ENCODE data around the gene ARHGEF4.

ARHGEF4 gene

DNA sequence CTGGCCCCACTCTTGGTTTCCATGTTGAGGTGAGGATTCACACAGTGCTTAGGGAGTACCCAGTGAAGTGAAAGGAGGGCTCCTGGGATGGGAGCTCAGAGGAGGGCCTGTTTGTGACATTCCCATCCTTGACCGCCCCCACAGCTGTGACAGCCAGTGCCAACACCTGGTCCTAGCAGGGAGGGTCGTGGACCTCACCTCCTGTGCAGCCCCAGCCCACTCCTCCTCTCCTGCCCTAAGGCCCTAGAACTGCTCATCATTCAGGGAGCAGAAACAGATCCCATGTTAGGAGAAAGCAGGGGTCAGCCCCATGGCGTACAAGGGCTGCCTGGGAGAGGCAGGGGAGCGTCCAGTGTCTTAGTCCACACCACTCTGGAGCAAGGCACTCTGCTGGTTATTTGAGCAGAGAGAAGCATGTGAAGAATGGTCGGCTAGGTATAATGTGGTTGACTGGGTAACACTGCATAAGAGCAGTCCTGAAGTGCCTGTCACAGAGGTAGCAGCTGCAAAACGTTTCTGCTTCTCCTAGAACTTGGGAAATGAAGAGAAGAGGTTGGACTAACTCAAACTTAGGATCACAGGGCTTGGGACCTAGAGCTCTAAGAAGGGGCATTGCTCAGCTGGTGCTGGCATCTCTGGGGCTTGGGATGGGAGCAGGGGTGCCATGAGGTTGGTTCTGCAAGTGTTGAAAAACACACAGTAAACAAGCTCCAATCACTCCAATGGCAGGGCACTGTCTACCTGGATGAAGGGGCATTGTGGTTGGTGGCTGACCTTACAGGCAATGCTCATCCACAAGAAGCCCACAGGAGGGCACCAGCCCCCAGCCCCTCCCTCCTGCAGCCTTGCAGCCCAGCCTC is 200.9 kb downstream of the ARHGEF4 start:
- no peak for DNase-seq (ENCODE audit: low spot score)

GRCh38 chr2:131038258-131039100 is 201.8 kb downstream of the ARHGEF4 start:
- no peak for DNase-seq (ENCODE audit: low spot score)

DNA sequence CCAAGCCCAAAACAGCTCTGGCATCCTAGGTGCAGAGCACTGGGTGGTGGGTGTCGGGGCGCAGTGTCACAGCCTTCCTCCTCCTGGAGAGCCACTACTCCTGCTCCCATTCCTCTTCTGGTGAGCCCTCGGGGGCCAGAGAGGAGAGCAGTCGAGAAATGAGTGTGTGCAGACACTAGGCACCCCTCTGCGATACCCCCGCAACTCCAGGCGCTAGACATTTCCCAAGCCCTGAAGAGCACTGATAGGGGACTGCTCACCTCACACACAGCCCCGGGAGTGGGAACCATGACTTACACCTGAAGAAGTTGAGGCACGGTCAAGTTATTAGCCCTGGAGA is 202.4 kb downstream of the ARHGEF4 start:
- DNase-seq (ENCODE audit: low spot score): no peak

DNA sequence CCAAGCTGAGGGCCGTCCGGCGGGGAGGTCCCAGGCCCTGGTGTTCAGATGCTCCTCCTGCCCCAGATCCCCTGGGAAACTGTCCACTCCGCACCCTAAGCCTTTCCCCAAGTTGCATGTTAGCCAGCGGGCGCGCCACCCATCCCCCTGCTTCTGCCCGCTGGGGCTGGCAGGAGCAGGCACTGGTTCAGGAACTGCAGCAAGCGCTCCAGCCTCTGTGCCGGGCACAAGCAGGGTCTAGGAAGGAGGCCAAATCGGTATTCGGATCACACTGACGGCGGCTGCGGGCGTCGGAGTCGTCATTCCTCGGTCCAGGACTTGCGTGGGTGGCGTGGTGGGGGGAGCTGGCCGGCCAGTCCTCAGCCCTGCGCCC is 202.8 kb downstream of the ARHGEF4 start:
- no peak for DNase-seq (ENCODE audit: low spot score)

GRCh38 chr2:131039908-131040660 is 203.4 kb downstream of the ARHGEF4 start:
- DNase-seq (ENCODE audit: low spot score): no peak

- no peak for DNase-seq (ENCODE audit: low spot score)
Measured at GRCh38 chr2:131040661-131041401, 204.1 kb downstream of the ARHGEF4 start.

- DNase-seq (ENCODE audit: low spot score): no peak
Measured at GRCh38 chr2:131041402-131042147, 204.9 kb downstream of the ARHGEF4 start.

DNA sequence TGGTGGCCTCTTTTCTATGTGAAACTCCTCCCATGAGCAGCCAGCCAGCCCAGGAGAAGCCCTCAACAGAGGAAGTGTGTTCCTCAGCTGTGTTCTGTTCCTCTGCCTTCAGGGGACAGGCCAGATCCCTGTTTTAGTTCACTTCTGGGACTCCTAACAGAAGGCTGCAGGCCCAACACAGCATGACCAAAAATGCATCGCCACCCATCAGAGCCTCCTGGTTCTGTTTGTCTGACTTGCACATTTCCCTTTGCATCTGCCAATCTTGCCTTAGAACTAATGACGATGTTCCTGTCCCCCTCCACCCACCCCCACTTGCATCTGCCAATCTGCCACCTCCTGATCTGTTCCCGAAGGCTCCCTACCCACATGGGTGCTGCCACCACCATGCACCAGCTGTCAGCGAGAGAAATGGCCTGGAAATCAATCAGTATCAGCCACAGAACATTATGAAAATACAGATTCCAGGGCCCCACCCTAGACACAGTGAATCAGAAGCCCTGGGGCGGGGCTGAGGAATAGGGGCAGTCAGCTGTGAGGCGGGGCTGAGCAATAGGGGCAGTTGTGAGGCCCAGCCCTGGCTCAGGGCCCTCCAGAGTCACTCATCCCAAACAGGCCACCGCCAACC is 205.5 kb downstream of the ARHGEF4 start:
- DNase-seq (ENCODE audit: low spot score): no peak

DNA sequence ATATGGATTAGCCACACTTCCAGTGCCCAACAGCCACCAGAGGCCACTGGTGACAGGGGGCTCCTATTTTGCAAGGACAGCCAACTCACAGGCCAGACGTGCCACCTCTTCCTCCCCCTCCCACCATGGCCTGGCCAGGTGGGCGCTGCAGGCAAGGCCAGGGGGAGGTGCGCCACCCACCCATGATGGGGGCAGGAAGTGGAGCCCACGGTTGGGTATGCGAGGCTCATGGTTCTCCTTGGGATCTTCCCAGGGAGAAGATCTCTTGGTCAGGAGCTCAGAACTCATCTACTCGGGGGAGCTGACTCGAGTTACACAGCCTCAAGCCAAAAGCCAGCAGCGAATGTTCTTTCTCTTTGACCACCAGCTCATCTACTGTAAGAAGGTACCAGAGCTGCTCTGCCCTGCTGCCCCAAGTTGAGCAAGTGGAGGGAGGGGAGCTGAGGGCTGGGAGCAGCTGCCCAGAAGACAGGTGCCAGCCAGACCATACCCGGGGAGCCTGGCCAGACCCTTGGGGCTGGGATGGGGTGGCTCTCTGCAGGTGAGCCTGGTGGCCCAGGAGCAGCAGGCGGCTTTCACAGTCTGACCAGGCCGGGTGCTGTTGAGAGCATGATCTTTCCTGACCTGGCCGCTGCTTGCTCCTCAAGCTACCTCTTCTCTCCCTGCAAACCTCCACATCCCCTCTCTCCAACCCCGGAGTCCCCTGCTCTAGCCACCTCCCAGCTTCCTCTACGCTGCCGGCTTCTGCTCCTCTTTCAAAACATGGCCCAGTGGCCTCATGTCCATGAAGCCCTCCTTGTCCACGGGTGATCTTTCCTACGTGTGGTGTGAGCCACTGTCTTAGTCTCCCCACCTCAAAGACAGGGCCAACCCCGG is 206.7 kb downstream of the ARHGEF4 start:
- DNase-seq (ENCODE audit: low spot score): no peak

DNA sequence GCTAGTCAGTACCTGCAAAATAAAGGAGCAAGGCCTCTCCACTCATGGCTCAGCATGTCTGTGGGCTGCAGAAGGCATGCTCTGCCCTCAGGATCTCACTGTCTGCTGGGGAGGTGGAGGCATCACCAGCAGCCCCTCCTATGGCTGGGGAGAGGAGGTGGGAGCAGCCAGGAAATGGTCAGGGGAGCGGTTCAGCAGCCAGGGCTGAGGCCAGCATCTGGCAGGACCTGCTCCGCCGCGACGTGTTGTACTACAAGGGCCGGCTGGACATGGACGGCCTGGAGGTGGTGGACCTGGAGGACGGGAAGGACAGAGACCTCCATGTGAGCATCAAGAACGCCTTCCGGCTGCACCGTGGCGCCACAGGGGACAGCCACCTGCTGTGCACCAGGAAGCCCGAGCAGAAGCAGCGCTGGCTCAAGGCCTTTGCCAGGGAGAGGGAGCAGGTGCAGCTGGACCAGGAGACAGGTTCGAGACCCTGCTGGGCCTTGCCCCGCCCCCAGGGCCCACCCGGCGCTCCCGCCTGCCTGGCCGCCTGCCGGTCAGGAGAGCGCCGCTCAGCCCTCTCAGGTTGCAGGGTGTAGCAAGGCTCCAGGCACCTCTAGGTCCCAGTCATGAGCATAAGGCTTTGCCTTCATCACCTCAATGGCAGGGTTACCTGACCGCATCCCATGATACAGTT is 207.5 kb downstream of the ARHGEF4 start:
- no peak for DNase-seq (ENCODE audit: low spot score)

- no peak for DNase-seq (ENCODE audit: low spot score)
Measured at GRCh38 chr2:131044757-131045150, 208.0 kb downstream of the ARHGEF4 start.

DNA sequence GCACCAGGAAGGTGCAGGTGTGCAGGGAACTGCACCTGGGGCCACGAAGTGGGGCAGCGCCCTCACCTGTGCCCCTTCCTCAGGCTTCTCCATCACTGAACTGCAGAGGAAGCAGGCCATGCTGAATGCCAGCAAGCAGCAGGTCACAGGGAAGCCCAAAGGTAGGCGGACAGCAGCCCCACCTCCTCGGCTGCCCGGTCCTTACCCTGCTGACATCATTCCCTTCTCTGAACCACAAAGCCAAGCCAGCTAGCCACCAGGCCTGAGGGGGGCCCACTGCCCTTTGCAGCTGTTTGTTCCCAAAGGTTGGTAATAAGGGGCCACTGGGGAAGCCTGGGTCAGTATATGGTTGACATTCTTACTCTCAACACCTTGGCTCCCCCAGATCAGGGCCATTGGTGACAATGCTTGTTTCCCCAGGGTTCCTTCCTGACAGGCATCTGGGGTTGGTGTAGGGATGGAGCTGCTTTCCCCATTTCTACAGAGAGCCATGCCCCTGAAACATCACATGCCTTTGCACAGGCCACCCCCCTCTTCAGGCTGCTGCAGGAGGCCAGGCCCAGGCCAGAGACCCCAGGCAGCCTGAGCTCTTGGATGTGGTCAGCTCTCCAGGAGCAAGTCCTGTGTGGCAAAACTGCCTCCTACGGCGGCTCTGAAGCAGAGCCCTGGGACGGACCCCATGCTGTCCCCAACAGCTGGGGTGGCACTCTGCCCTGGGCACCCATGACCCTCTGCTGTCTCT is 208.7 kb downstream of the ARHGEF4 start:
- no peak for DNase-seq (ENCODE audit: low spot score)

GRCh38 chr2:131046028-131046917 is 209.6 kb downstream of the ARHGEF4 start:
- no peak for DNase-seq (ENCODE audit: low spot score)

GRCh38 chr2:131046918-131047652 is 210.4 kb downstream of the ARHGEF4 start:
- no peak for DNase-seq (ENCODE audit: low spot score)

GRCh38 chr2:131047920-131048560 is 211.3 kb downstream of the ARHGEF4 start:
- DNase-seq (ENCODE audit: low spot score): no peak

DNA sequence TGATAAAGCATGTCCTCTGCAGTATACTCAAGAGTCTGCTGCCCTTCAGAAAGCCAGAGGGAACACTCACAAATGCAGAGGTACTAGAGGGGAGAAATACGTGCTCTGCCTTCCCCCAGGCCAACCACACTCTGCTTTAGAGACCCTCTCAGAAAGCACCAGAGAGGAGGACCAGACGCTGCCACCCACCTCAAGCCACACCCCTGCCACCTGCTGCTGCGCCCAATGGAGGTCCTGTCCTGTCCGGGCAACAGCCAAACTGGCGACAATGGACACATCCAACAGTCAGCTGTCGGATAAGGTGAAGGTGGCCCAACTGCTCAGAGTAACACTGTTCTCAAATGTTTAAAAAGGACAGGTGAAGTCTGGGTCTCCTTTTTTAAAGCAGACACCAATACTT is 211.9 kb downstream of the ARHGEF4 start:
- DNase-seq (ENCODE audit: low spot score): no peak
